NCI-H187 (cell line): Measurements from ENCODE around the gene RASSF7.

Source experiments
- DNase-seq, 2 experiments: peaks; one replicate each; lab custom pipeline; 2025; lab: John Stamatoyannopoulos, UW

Gene RASSF7

GRCh38 chr11:610146-610801 lies 49.5 kb downstream of the RASSF7 start:
- no peak for DNase-seq

GRCh38 chr11:611001-611996 lies 50.5 kb downstream of the RASSF7 start:
- DNase-seq, result no peak

GRCh38 chr11:612201-612960 lies 51.6 kb downstream of the RASSF7 start:
- DNase-seq, result no peak

GRCh38 chr11:612961-613300 lies 52.2 kb downstream of the RASSF7 start:
- no peak for DNase-seq

- DNase-seq, result peak; percentile 13 to 80
Measured at GRCh38 chr11:613369-613968, 52.7 kb downstream of the RASSF7 start.
